ENCODE data around the gene LEKR1. TPM values are rescaled to one million over a fixed set of nuclear protein-coding genes. Genes with fewer than 3 reads are reported as not detected.
"Not testable (repeated sequence)": the region's sequence is repeated elsewhere in the genome, so short reads cannot be mapped to it uniquely, and the experiment has no call there.

Gene LEKR1
- total and polyA plus RNA-seq, 4 experiments from 2014 or later = 0.53 to 2.9 (median 1.3) TPM

DNA sequence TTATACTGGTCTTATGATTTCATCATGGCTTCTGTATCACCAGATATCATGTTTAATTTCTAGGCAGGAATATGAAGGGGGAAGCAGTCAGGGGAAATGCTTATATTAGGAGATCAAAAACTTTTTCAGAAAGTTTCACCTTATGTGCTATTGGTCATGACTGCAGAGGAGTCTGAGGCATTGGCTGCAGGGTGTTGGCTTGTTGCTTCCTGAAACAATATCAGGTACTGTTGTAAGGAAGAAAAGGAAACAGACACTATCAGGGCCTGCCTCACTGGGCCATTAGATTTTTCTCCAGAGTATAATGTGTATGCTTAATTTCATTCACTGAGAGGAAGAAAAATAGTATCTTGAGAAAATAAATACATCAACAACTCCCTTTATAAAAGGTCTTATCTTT, 34.7 kb downstream of the LEKR1 start:
- Histone ChIP-seq H3K9me3 (ENCODE audit: control insufficient read depth in 1 of 2, low read length in 2 of 2) (no peaks in the 10 kb centered on the region), H3K4me1 (ENCODE audit: insufficient read depth, low read length) (no peaks in the 10 kb centered on the region), H3K27ac (ENCODE audit: low read depth, low read length) (no peak overlapping the region), H3K36me3 (ENCODE audit: insufficient read depth, low read length) (no peaks in the 10 kb centered on the region), H3K27me3 (ENCODE audit: insufficient read depth, low read length) (no peaks in the 10 kb centered on the region), H3K4me3 (ENCODE audit: low read length in 2 of 2) (no peak overlapping the region)
- intact Hi-C loops (cut with micrococcal nuclease) = no loop called here
- H3K4me3 Mint-ChIP-seq = no peak overlapping the region
- no peak for DNase-seq
- peak overlapping the region in 1 of 7 donors; percentile 9 for H3K27ac Mint-ChIP-seq
- H3K36me3 Mint-ChIP-seq = no peaks in the 10 kb centered on the region
- ChIA-PET CTCF (ENCODE audit: partially characterized antibody) (no interaction called here), POLR2A (ENCODE audit: partially characterized antibody) (no interaction called here)
- H3K4me1 Mint-ChIP-seq = no peaks in the 10 kb centered on the region
- H3K27me3 Mint-ChIP-seq = no peaks in the 10 kb centered on the region
- H3K9me3 Mint-ChIP-seq = no peaks in the 10 kb centered on the region

- Histone ChIP-seq H3K4me3 (ENCODE audit: low read length in 2 of 2) (no peak overlapping the region), H3K36me3 (ENCODE audit: insufficient read depth, low read length) (no peaks in the 10 kb centered on the region), H3K27me3 (ENCODE audit: insufficient read depth, low read length) (no peaks in the 10 kb centered on the region), H3K9me3 (ENCODE audit: control insufficient read depth in 1 of 2, low read length in 2 of 2) (no peaks in the 10 kb centered on the region), H3K27ac (ENCODE audit: low read depth, low read length) (no peak overlapping the region), H3K4me1 (ENCODE audit: insufficient read depth, low read length) (no peaks in the 10 kb centered on the region)
- CTCF ChIA-PET (ENCODE audit: partially characterized antibody) = no interaction called here
- no peak overlapping the region for H3K27ac Mint-ChIP-seq
- no peaks in the 10 kb centered on the region for H3K27me3 Mint-ChIP-seq
- POLR2A ChIA-PET (ENCODE audit: partially characterized antibody) = no interaction called here
- no peaks in the 10 kb centered on the region for H3K9me3 Mint-ChIP-seq
- intact Hi-C loops (cut with micrococcal nuclease) = no loop called here
- no peaks in the 10 kb centered on the region for H3K4me1 Mint-ChIP-seq
- DNase-seq = no peak
- no peaks in the 10 kb centered on the region for H3K36me3 Mint-ChIP-seq
- no peak overlapping the region for H3K4me3 Mint-ChIP-seq
Measured at GRCh38 chr3:156862338-156862737, 36.2 kb downstream of the LEKR1 start.

- ChIA-PET POLR2A (ENCODE audit: partially characterized antibody) (no interaction called here), CTCF (ENCODE audit: partially characterized antibody) (interaction anchor here (1.6 kb wide), 1 partner anchor 311 kb away, joined by 3 read pairs; the partner anchor contains the start of gene SSR3)
- no peak overlapping the region for H3K27ac ChIP-seq (ENCODE audit: low read depth, low read length)
- Mint-ChIP-seq H3K4me3 (no peak overlapping the region), H3K27ac (no peak overlapping the region), H3K9me3 (no peaks in the 10 kb centered on the region), H3K36me3 (no peaks in the 10 kb centered on the region), H3K27me3 (no peaks in the 10 kb centered on the region), H3K4me1 (no peaks in the 10 kb centered on the region)
- H3K4me3 ChIP-seq (ENCODE audit: low read length in 2 of 2) = no peak overlapping the region
- no peaks in the 10 kb centered on the region for H3K36me3 ChIP-seq (ENCODE audit: insufficient read depth, low read length)
- no peaks in the 10 kb centered on the region for H3K4me1 ChIP-seq (ENCODE audit: insufficient read depth, low read length)
- no peaks in the 10 kb centered on the region for H3K9me3 ChIP-seq (ENCODE audit: control insufficient read depth in 1 of 2, low read length in 2 of 2)
- H3K27me3 ChIP-seq (ENCODE audit: insufficient read depth, low read length) = no peaks in the 10 kb centered on the region
- intact Hi-C loops (cut with micrococcal nuclease) = no loop called here
- DNase-seq = no peak
Measured at GRCh38 chr3:156865732-156866131, 39.6 kb downstream of the LEKR1 start.

DNA sequence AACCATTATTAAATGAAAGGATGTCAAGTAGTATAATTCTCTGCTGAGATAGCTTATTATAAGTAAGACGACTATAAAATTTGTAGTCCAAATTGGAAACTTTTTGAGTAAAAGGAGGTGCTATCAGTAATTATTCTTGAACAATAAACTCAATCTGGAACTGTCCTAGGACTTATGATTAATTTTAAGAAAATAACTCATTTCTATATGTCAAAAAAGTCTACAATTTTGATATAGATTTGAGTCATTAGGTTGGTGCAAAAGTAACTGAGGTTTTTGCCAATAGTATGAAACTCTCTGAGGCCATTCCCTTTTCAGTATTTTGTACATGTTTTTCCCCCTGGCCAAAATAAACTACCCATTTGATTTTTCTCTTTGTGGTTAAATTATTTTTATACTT, 41.0 kb downstream of the LEKR1 start:
- Mint-ChIP-seq H3K4me1 (no peaks in the 10 kb centered on the region), H3K9me3 (peaks cover 0 to 7% (median 6%) of the 10 kb centered on the region in 8 donors), H3K27ac (no peak overlapping the region), H3K27me3 (peaks cover 0 to 5% of the 10 kb centered on the region in 2 donors), H3K4me3 (no peak overlapping the region), H3K36me3 (peaks cover 3 to 6% of the 10 kb centered on the region in 2 donors)
- no peaks in the 10 kb centered on the region for H3K9me3 ChIP-seq (ENCODE audit: control insufficient read depth in 1 of 2, low read length in 2 of 2)
- no peaks in the 10 kb centered on the region for H3K36me3 ChIP-seq (ENCODE audit: insufficient read depth, low read length)
- no peak for DNase-seq
- no peak overlapping the region for H3K4me3 ChIP-seq (ENCODE audit: low read length in 2 of 2)
- no peaks in the 10 kb centered on the region for H3K4me1 ChIP-seq (ENCODE audit: insufficient read depth, low read length)
- POLR2A ChIA-PET (ENCODE audit: partially characterized antibody) = no interaction called here
- CTCF ChIA-PET (ENCODE audit: partially characterized antibody) = no interaction called here
- no peaks in the 10 kb centered on the region for H3K27me3 ChIP-seq (ENCODE audit: insufficient read depth, low read length)
- intact Hi-C loops (cut with micrococcal nuclease) = no loop called here
- no peak overlapping the region for H3K27ac ChIP-seq (ENCODE audit: low read depth, low read length)

GRCh38 chr3:156867920-156868319, 41.8 kb downstream of the LEKR1 start:
- Histone ChIP-seq H3K4me3 (ENCODE audit: low read length in 2 of 2) (no peak overlapping the region), H3K27ac (ENCODE audit: low read depth, low read length) (no peak overlapping the region), H3K9me3 (ENCODE audit: control insufficient read depth in 1 of 2, low read length in 2 of 2) (no peaks in the 10 kb centered on the region), H3K27me3 (ENCODE audit: insufficient read depth, low read length) (no peaks in the 10 kb centered on the region), H3K4me1 (ENCODE audit: insufficient read depth, low read length) (no peaks in the 10 kb centered on the region), H3K36me3 (ENCODE audit: insufficient read depth, low read length) (no peaks in the 10 kb centered on the region)
- ChIA-PET CTCF (ENCODE audit: partially characterized antibody) (no interaction called here), POLR2A (ENCODE audit: partially characterized antibody) (no interaction called here)
- Mint-ChIP-seq H3K27me3 (peaks cover 0 to 5% of the 10 kb centered on the region in 2 donors), H3K36me3 (peaks cover 3 to 7% of the 10 kb centered on the region in 2 donors), H3K27ac (no peak overlapping the region), H3K9me3 (peaks cover 0 to 14% (median 12%) of the 10 kb centered on the region in 8 donors), H3K4me3 (no peak overlapping the region), H3K4me1 (no peaks in the 10 kb centered on the region)
- no peak for DNase-seq
- intact Hi-C loops (cut with micrococcal nuclease) = no loop called here

GRCh38 chr3:156873906-156874305, 47.8 kb downstream of the LEKR1 start:
- intact Hi-C loops (cut with micrococcal nuclease) = no loop called here
- Histone ChIP-seq H3K9me3 (ENCODE audit: control insufficient read depth in 1 of 2, low read length in 2 of 2) (peaks cover 0 to 3% of the 10 kb centered on the region in 2 donors), H3K4me3 (ENCODE audit: low read length in 2 of 2) (no peak overlapping the region), H3K27me3 (ENCODE audit: insufficient read depth, low read length) (no peaks in the 10 kb centered on the region), H3K36me3 (ENCODE audit: insufficient read depth, low read length) (no peaks in the 10 kb centered on the region), H3K4me1 (ENCODE audit: insufficient read depth, low read length) (no peaks in the 10 kb centered on the region), H3K27ac (ENCODE audit: low read depth, low read length) (no peak overlapping the region)
- Mint-ChIP-seq H3K36me3 (peaks cover 23 to 28% of the 10 kb centered on the region in 2 donors), H3K4me3 (no peak overlapping the region), H3K4me1 (no peaks in the 10 kb centered on the region), H3K27ac (no peak overlapping the region), H3K27me3 (peaks cover 0 to 11% of the 10 kb centered on the region in 2 donors), H3K9me3 (peaks cover 7 to 69% (median 58%) of the 10 kb centered on the region in 8 donors)
- CTCF ChIA-PET (ENCODE audit: partially characterized antibody) = no interaction called here
- POLR2A ChIA-PET (ENCODE audit: partially characterized antibody) = no interaction called here
- no peak for DNase-seq

GRCh38 chr3:156879491-156879890, 53.3 kb downstream of the LEKR1 start:
- H3K36me3 ChIP-seq (ENCODE audit: insufficient read depth, low read length); H3K27ac ChIP-seq (ENCODE audit: low read depth, low read length); H3K4me1 Mint-ChIP-seq; H3K27me3 ChIP-seq (ENCODE audit: insufficient read depth, low read length); intact Hi-C loops (cut with micrococcal nuclease); H3K4me1 ChIP-seq (ENCODE audit: insufficient read depth, low read length); H3K4me3 ChIP-seq (ENCODE audit: low read length in 2 of 2); H3K27ac Mint-ChIP-seq; H3K27me3 Mint-ChIP-seq; H3K4me3 Mint-ChIP-seq; CTCF ChIA-PET (ENCODE audit: partially characterized antibody); POLR2A ChIA-PET (ENCODE audit: partially characterized antibody); DNase-seq; H3K9me3 ChIP-seq (ENCODE audit: control insufficient read depth in 1 of 2, low read length in 2 of 2): not testable (repeated sequence)
- peaks cover 4 to 69% (median 52%) of the 10 kb centered on the region in 8 donors for H3K9me3 Mint-ChIP-seq
- peaks cover 16 to 20% of the 10 kb centered on the region in 2 donors for H3K36me3 Mint-ChIP-seq

- CTCF ChIA-PET (ENCODE audit: partially characterized antibody) = interaction anchor here (1.3 kb wide), 1 partner anchor 251 kb away, joined by 3 read pairs; no protein-coding TSS in a partner anchor
Measured at GRCh38 chr3:156885761-156886160, 59.6 kb downstream of the LEKR1 start.

More at GRCh38 chr3:156885761-156886160, 59.6 kb downstream of the LEKR1 start:
- no peaks in the 10 kb centered on the region for H3K36me3 Mint-ChIP-seq
- no peaks in the 10 kb centered on the region for H3K9me3 ChIP-seq (ENCODE audit: control insufficient read depth in 1 of 2, low read length in 2 of 2)
- no peak overlapping the region for H3K27ac Mint-ChIP-seq
- DNase-seq = no peak
- H3K4me1 ChIP-seq (ENCODE audit: insufficient read depth, low read length) = no peaks in the 10 kb centered on the region
- no peaks in the 10 kb centered on the region for H3K36me3 ChIP-seq (ENCODE audit: insufficient read depth, low read length)
- H3K4me1 Mint-ChIP-seq = no peaks in the 10 kb centered on the region
- no peak overlapping the region for H3K27ac ChIP-seq (ENCODE audit: low read depth, low read length)
- POLR2A ChIA-PET (ENCODE audit: partially characterized antibody) = no interaction called here
- H3K4me3 Mint-ChIP-seq = no peak overlapping the region
- intact Hi-C loops (cut with micrococcal nuclease) = no loop called here
- no peaks in the 10 kb centered on the region for H3K27me3 ChIP-seq (ENCODE audit: insufficient read depth, low read length)
- H3K9me3 Mint-ChIP-seq = peaks cover 0 to 30% (median 17%) of the 10 kb centered on the region in 8 donors
- no peak overlapping the region for H3K4me3 ChIP-seq (ENCODE audit: low read length in 2 of 2)
- H3K27me3 Mint-ChIP-seq = peaks cover 0 to 1% of the 10 kb centered on the region in 2 donors
